Omental fat pad (tissue), 4 donors: ENCODE results near the gene R3HDM4. TPM values are rescaled to one million over a fixed set of nuclear protein-coding genes. Genes with fewer than 3 reads are reported as not detected.

Experiments used
- ATAC-seq: fragments of 150-250 bp; one replicate; pipeline ENCODE4 v1.9.1; 2016; ENCODE audit warnings: mild to moderate bottlenecking, moderate library complexity; ENCODE audit not compliant: low FRiP score
- DNase-seq: peaks from one replicate; pipeline ENCODE4 v3.0.0-alpha.2; 2019; ENCODE audit warnings: low spot score
- total RNA-seq, 4 donors: library from RNA; depleted of rRNA; stranded (reverse); fragments of >200 nt; gene quantifications; one replicate each; pipeline ENCODE4 v1.1.0, GENCODE V29; 2016
- TF ChIP-seq, protein P1 (sequence below), 3 donors: fragments of 450-650 bp; IDR thresholded peaks; one replicate each; pipeline ENCODE4 v1.5.1; 2016 to 2017; ENCODE audit warnings: antibody characterized with exemption in 3 of 3, mild to moderate bottlenecking in 3 of 3, moderate library complexity in 2 of 3

The R3HDM4 gene
- total RNA-seq, 4 donors from 2014 or later = 27.1 to 55.2 (median 44.4) TPM

DNA sequence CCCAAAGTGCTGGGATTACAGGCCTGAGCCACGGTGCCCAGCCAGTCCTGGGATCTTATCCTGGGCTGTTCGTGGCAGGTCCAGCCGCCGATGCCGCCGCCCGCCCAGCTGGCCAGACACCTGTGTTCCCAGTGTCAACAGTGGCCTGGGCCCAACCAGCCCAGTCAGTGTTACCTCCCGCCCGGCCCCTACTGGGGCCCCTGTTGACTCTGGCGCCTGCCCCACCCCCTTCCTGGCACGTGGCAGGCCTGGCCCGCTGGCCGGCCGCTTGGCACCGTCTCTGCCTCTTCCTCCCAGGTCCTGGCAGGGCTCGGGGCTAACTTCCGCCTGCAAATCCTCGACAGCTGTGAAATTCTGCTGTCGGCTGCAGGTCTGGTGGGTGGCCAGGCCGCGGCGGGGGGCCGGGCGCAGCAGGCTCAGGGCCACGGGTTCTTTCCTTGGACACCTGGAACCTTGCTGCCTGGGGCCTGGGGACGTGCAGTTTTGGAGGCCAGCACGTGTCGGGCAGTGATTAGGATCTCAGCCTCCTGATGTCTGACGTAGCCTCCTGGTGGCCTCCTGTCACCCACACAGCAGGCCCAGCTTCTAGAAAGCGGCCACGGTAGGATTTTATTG lies 22.0 kb upstream of the R3HDM4 start:
- TF ChIP-seq, protein P1, sequence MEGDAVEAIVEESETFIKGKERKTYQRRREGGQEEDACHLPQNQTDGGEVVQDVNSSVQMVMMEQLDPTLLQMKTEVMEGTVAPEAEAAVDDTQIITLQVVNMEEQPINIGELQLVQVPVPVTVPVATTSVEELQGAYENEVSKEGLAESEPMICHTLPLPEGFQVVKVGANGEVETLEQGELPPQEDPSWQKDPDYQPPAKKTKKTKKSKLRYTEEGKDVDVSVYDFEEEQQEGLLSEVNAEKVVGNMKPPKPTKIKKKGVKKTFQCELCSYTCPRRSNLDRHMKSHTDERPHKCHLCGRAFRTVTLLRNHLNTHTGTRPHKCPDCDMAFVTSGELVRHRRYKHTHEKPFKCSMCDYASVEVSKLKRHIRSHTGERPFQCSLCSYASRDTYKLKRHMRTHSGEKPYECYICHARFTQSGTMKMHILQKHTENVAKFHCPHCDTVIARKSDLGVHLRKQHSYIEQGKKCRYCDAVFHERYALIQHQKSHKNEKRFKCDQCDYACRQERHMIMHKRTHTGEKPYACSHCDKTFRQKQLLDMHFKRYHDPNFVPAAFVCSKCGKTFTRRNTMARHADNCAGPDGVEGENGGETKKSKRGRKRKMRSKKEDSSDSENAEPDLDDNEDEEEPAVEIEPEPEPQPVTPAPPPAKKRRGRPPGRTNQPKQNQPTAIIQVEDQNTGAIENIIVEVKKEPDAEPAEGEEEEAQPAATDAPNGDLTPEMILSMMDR (IDR thresholded peaks at IDR 0.05) = no peak
- no peak for DNase-seq

DNA sequence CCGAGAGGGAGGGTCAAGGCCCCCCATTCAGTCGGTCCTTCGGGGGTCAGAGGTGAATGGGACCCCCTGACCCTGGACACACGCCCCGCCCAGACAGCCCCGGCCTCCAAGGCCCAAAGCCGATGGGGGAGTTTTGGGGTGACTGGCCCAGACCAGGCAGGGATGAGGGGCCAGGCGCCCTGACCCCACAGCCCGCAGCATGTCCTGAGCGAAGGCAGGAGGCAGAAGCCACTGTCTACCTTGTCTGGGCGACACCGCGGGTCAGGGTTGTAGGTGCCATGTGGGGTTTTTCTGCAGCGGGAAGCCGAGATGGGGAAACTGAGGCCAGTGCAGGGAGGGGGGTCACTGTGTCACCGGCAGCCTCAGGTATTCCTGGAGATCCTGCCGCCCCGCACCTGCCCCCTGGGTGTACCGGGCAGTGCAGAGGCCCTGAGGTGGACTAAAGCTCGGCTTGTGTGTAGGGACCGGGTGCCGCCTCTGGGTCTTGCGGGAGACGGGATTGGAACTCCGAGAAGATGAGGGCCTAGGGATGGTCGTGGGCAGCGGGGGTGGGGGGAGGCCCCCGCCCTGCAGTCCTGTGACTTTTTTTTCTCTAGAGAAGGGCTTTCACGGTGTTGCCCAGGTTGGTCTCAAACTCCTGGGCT lies 21.3 kb upstream of the R3HDM4 start:
- ATAC-seq = no peak
- TF ChIP-seq, protein P1 (IDR thresholded peaks at IDR 0.05) = no peak
- no peak for DNase-seq

More for the DNA sequence above, 22.0 kb upstream of the R3HDM4 start:
- ATAC-seq = peak; percentile 91

DNA sequence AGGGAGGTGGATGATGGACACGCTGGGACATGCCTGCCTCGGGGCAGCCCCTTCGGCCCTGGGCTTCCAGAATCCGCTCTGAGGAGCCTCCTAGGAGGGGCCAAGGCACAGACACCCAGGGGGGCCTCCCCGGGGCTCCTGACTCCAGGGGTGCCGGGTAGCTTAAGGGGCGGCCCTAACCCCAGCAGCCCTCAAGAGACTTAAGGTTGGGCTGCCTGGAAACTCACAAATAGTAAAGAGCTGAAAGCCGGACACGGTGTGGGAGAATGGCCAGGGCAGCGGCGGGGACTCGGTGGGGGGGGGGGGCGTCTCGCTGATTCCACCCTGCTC lies 20.5 kb upstream of the R3HDM4 start:
- DNase-seq (no peak), ATAC-seq (peak; percentile 1)
- TF ChIP-seq, protein P1 (IDR thresholded peaks at IDR 0.05) = no peak

DNA sequence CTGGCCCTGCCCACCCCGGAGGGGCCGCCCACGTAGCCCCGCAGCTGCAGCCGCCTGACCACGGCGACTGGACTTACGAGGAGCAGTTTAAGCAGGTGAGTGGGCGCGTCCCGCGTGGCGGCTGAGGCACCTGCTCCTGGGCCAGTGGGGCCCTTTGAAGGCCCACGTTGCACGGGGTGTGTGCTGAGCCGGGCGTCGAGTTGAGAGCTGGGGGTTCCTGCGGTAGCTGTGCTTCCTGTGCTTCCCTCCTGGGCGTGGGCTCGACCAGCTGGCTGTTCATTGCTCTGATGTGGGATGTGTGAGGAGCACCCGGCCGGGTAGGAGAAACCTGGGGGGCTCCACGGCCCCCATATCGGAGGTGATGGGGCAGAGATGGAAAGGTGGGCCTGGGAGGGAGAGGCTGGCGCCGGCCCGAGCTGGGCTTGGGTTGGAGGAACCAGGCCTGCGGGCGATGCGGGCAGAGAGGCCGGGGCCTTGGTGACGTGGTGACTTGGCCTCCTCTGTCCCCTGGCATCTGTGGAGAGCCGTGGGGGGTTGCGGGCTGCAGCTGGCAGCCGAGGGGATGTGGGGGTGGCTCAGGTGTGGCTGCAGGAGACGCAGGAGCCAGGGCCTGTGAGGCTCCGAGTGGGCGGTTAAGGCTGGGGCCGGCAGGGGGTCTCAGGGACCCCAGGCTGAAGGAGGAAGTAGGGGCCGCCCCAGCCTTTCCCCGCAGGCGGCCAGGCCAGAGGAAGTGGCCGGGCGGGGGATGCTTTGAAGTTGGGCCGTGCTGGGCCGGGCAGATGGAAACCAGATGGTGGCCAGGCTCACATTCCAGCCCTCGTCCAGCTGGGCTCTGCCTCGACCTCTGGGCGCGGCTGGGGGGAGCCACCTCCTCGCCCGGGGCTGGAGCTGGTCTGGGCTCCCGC lies 19.9 kb upstream of the R3HDM4 start:
- peak; percentile 12 for ATAC-seq
- TF ChIP-seq, protein P1 (IDR thresholded peaks at IDR 0.05) = no peak
- DNase-seq = no peak

DNA sequence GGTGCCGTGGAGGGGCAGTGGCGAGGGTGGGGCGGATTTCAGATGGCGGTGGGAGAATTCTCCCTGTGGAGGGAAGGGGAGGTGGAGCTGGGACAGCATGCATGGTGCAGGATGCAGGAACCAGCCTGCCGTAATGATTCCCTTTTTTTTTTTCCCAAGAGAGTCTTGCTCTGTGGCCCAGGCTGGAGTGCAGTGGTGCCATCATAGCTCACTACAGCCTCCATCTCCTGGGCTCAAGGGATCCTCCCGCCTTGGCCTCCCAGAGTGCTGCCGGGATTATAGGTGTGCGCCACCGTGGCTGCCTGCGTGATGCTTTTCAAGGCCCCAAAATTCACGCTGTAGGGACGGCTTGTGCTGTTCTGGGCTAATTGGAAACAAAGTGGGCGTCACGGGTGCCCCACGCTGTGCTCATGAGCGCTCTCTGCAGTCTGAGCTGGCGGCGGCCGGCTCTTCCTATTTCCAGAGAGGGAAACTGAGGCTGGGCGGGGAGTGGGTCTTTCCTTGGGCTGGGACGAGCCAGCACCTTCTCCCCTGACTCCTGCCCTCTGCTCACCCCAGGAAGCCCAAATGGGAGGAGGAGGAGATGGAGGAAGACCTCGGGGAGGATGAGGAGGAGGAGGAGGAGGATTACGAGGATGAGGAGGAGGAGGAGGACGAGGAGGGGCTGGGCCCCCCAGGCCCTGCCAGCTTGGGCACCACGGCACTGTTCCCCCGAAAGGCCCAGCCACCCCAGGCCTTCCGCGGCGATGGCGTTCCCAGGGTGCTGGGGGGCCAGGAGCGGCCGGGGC lies 19.0 kb upstream of the R3HDM4 start:
- no peak for ATAC-seq
- no peak for DNase-seq
- TF ChIP-seq, protein P1 (IDR thresholded peaks at IDR 0.05) = no peak

DNA sequence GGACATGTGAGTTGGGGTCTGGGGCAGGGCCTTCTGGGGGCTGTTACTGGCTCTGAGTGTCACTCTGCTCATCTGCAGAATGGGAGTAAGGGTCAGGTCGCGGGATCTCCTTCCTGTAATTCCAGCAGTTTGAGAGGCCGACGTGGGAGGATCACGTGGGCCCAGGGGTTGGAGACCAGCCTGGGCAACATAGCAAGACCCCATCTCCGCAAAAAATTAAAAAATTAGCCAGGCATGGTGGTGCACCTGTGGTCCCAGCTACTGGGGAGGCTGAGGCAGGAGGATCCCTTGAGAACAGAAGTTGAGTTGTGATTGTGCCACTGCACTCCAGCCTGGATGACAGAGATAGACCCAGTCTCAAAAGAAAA lies 16.9 kb upstream of the R3HDM4 start:
- no peak for ATAC-seq
- DNase-seq = no peak
- TF ChIP-seq, protein P1 (IDR thresholded peaks at IDR 0.05) = no peak
